ENCODE measurements around the gene TMEM140. TPM values are rescaled to one million over a fixed set of nuclear protein-coding genes. Genes with fewer than 3 reads are reported as not detected.

The TMEM140 gene
- polyA plus RNA-seq, 1 donor (not counting 4 experiments of a cell fraction or from before 2014, with no cell fraction given), result 0.17 TPM

GRCh38 chr7:135165862-135166261 is 18.0 kb downstream of the TMEM140 start:
- H3K9me1 ChIP-seq (ENCODE audit: control insufficient read depth, extremely low read depth, insufficient read depth, low read length), result peaks cover 5% of the 10 kb centered on the region
- FAIRE-seq (no peak), DNase-seq (ENCODE audit: low read depth, low spot score) (no peak)
- peaks cover 14% of the 10 kb centered on the region for H3K4me1 ChIP-seq (ENCODE audit: control insufficient read depth, extremely low read depth, insufficient read depth, low read length)
- TF ChIP-seq EZH2 (IDR thresholded peaks at IDR 0.05; ENCODE audit: low read length) (no peak), CTCF (optimal IDR thresholded peaks at IDR 0.05 in 1 of 3, IDR thresholded peaks at IDR 0.05 in 1 of 3, conservative IDR thresholded peaks at IDR 0.05 in 1 of 3; ENCODE audit: extremely low read depth in 1 of 3, insufficient read depth in 2 of 3, low read length in 3 of 3) (no peak)
- H4K20me1 ChIP-seq (ENCODE audit: control insufficient read depth, extremely low read depth, insufficient read depth, low read length), result no peaks in the 10 kb centered on the region
- no peaks in the 10 kb centered on the region for H3K27me3 ChIP-seq (ENCODE audit: control insufficient read depth, extremely low read depth, insufficient read depth, low read length)
- no peak overlapping the region for H2AFZ ChIP-seq (ENCODE audit: control insufficient read depth, low read length)
- no peak overlapping the region for H3K27ac ChIP-seq (ENCODE audit: control insufficient read depth, insufficient read depth, low read length)
- no peak overlapping the region for H3K9ac ChIP-seq (ENCODE audit: control insufficient read depth, extremely low read depth, insufficient read depth, low read length)
- peaks cover 27 to 33% of the 10 kb centered on the region in 2 experiments for H3K36me3 ChIP-seq (ENCODE audit: control insufficient read depth in 2 of 2, extremely low read depth in 1 of 2, insufficient read depth in 2 of 2, low read length in 2 of 2)
- H3K9me3 ChIP-seq (ENCODE audit: control insufficient read depth, low read depth, low read length), result no peaks in the 10 kb centered on the region
- no peak overlapping the region for H3K4me3 ChIP-seq (ENCODE audit: control insufficient read depth in 2 of 3, extremely low read depth in 1 of 3, insufficient read depth in 2 of 3, low read depth in 1 of 3, low read length in 3 of 3)
- H3K79me2 ChIP-seq (ENCODE audit: control insufficient read depth, insufficient read depth, low read length), result peaks cover 19% of the 10 kb centered on the region
- dilution Hi-C loops (cut with MboI; ENCODE audit: extremely low pct_ligation_motif_present, low sequenced_read_pairs), result loop anchor here (25.0 kb wide), 1 partner anchor 179 kb away; the partner anchor contains the start of gene AGBL3
- H3K4me2 ChIP-seq (ENCODE audit: control insufficient read depth, extremely low read depth, insufficient read depth, low read depth, low read length), result no peak overlapping the region

DNA sequence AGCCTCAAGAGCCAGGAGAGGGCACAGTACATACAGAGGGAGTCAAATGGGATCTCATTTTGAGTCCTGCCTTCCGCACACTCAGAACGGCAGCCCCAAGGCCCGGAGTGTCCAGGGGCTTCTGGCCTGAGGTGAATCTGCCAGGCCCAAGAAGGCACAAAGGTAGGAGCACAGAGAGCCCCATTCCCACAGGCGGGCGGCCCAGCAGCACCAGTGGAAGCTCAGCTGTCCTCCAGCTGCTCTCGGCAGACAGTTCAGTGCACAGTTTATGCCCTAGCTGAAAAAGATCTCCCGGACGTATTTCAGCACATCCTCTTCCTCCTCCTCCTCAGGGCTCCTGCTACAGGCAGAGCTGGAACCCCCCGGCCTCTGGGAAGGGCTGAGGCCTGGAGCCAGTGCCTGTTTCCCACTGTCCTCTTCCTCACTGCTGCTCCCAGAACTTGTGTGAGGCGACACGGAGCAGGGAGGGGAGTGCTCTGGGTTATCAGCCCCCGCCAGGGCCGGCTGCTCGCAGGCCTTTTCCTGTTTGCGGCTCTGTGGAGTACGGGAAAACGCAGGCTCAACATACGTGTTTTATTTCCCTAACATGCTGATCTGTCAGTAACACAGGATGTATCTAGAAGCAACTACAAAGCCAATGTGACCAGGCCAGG is 18.6 kb downstream of the TMEM140 start:
- peaks cover 5% of the 10 kb centered on the region for H3K9me1 ChIP-seq (ENCODE audit: control insufficient read depth, extremely low read depth, insufficient read depth, low read length)
- H4K20me1 ChIP-seq (ENCODE audit: control insufficient read depth, extremely low read depth, insufficient read depth, low read length), result no peaks in the 10 kb centered on the region
- H3K79me2 ChIP-seq (ENCODE audit: control insufficient read depth, insufficient read depth, low read length), result peaks cover 19% of the 10 kb centered on the region
- dilution Hi-C loops (cut with MboI; ENCODE audit: extremely low pct_ligation_motif_present, low sequenced_read_pairs), result loop anchor here (25.0 kb wide), 1 partner anchor 179 kb away; the partner anchor contains the start of gene AGBL3
- H2AFZ ChIP-seq (ENCODE audit: control insufficient read depth, low read length), result no peak overlapping the region
- DNase-seq (ENCODE audit: low read depth, low spot score) (no peak), FAIRE-seq (no peak)
- no peak for TF ChIP-seq EZH2 (IDR thresholded peaks at IDR 0.05; ENCODE audit: low read length)
- no peak for TF ChIP-seq CTCF (optimal IDR thresholded peaks at IDR 0.05 in 1 of 3, IDR thresholded peaks at IDR 0.05 in 1 of 3, conservative IDR thresholded peaks at IDR 0.05 in 1 of 3; ENCODE audit: extremely low read depth in 1 of 3, insufficient read depth in 2 of 3, low read length in 3 of 3)
- H3K4me1 ChIP-seq (ENCODE audit: control insufficient read depth, extremely low read depth, insufficient read depth, low read length), result peaks cover 18% of the 10 kb centered on the region
- no peak overlapping the region for H3K4me2 ChIP-seq (ENCODE audit: control insufficient read depth, extremely low read depth, insufficient read depth, low read depth, low read length)
- H3K27me3 ChIP-seq (ENCODE audit: control insufficient read depth, extremely low read depth, insufficient read depth, low read length), result no peaks in the 10 kb centered on the region
- peaks cover 27 to 33% of the 10 kb centered on the region in 2 experiments for H3K36me3 ChIP-seq (ENCODE audit: control insufficient read depth in 2 of 2, extremely low read depth in 1 of 2, insufficient read depth in 2 of 2, low read length in 2 of 2)
- no peak overlapping the region for H3K27ac ChIP-seq (ENCODE audit: control insufficient read depth, insufficient read depth, low read length)
- no peaks in the 10 kb centered on the region for H3K9me3 ChIP-seq (ENCODE audit: control insufficient read depth, low read depth, low read length)
- H3K4me3 ChIP-seq (ENCODE audit: control insufficient read depth in 2 of 3, extremely low read depth in 1 of 3, insufficient read depth in 2 of 3, low read depth in 1 of 3, low read length in 3 of 3), result no peak overlapping the region
- H3K9ac ChIP-seq (ENCODE audit: control insufficient read depth, extremely low read depth, insufficient read depth, low read length), result no peak overlapping the region
